Tibial artery (tissue), 4 donors: ENCODE data around the gene FBRSL1.

Experiments used
- DNase-seq, 2 donors: peaks; one replicate each; pipeline ENCODE4 v3.0.0-alpha.2; 2019
- H3K27ac ChIP-seq, 2 donors: fragments of 200-600 bp; sonication (generic) in 1 of 2; 1 replicate in 1 of 2; 2 replicates in 1 of 2; pipeline ENCODE4 v1.5.1; 2018 to 2019; ENCODE audit warnings: mild to moderate bottlenecking in 1 of 2
- H3K27me3 ChIP-seq, 2 donors: fragments of 200-600 bp; sonication (generic) in 1 of 2; one replicate each; pipeline versions ENCODE4 v1.5.1 to v1.6.0; 2016 to 2019
- H3K36me3 ChIP-seq, 3 donors: fragments of 200-600 bp; sonication (generic) in 2 of 3; one replicate each; pipeline ENCODE4 v1.5.1; 2016 to 2019; ENCODE audit warnings: mild to moderate bottlenecking in 2 of 3
- H3K4me1 ChIP-seq, 4 donors: fragments of 200-600 bp; sonication (generic) in 2 of 4; 1 replicate in 3 of 4; 2 replicates in 1 of 4; pipeline ENCODE4 v1.5.1; 2016 to 2019
- H3K4me3 ChIP-seq, 2 donors: fragments of 200-600 bp; sonication (generic) in 1 of 2; 1 replicate in 1 of 2; 2 replicates in 1 of 2; pipeline ENCODE4 v1.5.1; 2018 to 2019; ENCODE audit warnings: mild to moderate bottlenecking in 2 of 2
- H3K9me3 ChIP-seq, 3 donors: fragments of 200-600 bp; sonication (generic) in 1 of 3; one replicate each; pipeline ENCODE4 v1.5.1; 2016 to 2019
- intact Hi-C: fragments of 100-400 bp; cut with DNase I; formaldehyde crosslinking; loops from one replicate; pipeline ENCODE4 v1.15.0; 2023; ENCODE audit warnings: low total_unique reads
- TF ChIP-seq, protein P1 (sequence below), 2 experiments: fragments of 200-600 bp in 1 of 2; fragments of 450-650 bp in 1 of 2; IDR thresholded peaks; one replicate each; pipeline ENCODE4 v1.5.1; 2017 to 2019; ENCODE audit warnings: antibody characterized with exemption in 2 of 2, mild to moderate bottlenecking in 1 of 2, moderate library complexity in 1 of 2

The FBRSL1 gene

DNA sequence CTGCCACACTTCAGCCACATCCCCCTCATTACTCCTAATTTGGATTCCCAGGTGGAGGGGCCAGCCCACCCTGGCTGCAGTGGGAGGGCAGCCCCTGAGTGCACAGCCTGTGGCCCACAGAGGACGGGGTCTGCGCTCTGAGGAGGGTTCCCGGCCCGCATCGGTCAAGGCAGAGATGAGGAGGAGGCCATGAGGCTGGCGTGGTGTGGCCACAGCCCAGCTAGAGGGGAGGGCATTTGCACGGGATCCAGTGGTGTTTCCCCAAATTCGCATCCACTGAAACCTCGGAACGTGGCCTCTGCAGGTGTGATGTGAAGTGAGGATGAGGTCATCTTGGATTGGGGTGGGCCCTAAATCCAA is 38.1 kb upstream of the FBRSL1 start:
- TF ChIP-seq, protein P1, sequence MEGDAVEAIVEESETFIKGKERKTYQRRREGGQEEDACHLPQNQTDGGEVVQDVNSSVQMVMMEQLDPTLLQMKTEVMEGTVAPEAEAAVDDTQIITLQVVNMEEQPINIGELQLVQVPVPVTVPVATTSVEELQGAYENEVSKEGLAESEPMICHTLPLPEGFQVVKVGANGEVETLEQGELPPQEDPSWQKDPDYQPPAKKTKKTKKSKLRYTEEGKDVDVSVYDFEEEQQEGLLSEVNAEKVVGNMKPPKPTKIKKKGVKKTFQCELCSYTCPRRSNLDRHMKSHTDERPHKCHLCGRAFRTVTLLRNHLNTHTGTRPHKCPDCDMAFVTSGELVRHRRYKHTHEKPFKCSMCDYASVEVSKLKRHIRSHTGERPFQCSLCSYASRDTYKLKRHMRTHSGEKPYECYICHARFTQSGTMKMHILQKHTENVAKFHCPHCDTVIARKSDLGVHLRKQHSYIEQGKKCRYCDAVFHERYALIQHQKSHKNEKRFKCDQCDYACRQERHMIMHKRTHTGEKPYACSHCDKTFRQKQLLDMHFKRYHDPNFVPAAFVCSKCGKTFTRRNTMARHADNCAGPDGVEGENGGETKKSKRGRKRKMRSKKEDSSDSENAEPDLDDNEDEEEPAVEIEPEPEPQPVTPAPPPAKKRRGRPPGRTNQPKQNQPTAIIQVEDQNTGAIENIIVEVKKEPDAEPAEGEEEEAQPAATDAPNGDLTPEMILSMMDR (IDR thresholded peaks at IDR 0.05) = no peak
- Histone ChIP-seq H3K9me3 (no peaks in the 10 kb centered on the region), H3K4me3 (no peak overlapping the region), H3K4me1 (no peaks in the 10 kb centered on the region), H3K27ac (no peak overlapping the region), H3K36me3 (no peaks in the 10 kb centered on the region), H3K27me3 (peaks cover 0 to 75% of the 10 kb centered on the region in 2 donors)
- intact Hi-C loops = no loop called here
- no peak for DNase-seq

DNA sequence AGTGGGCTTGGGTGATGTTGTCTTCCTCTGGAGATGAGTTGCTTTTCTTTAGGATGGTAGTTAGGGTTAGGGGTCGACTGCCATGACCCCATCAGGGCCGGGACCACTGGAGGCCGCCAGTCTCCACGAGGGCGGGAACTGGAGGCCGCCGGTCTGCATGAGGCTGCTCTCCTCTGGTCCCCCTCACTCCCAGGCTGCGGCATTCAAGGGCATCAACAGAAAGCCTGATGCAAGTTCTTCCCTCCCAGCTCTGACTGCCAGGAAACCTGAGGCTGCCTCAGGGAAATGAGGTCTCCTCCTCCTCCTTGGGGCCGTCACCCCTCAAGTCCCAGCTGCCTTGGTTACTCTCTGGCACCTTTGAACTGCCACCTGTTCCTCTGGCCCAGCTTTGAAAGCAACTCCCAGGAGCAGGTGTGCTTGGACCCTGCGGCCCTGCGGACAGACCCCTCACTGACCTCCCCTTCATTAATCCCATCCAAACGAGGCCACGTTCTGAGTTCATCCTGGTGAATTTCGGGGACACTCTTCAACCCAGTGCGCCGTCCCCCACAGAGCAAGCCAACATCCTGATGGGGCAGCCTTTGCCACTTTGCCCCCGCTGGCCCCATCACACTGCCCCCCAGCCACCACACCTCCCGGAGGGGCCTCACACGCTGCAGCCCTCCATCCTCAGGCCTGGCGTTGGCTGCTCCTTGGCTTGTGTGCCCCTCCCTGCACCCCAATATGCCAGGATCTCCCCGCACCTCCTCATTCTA is 37.2 kb upstream of the FBRSL1 start:
- intact Hi-C loops = no loop called here
- no peaks in the 10 kb centered on the region for H3K9me3 ChIP-seq
- no peaks in the 10 kb centered on the region for H3K4me1 ChIP-seq
- no peak overlapping the region for H3K27ac ChIP-seq
- no peak overlapping the region for H3K4me3 ChIP-seq
- TF ChIP-seq, protein P1 (IDR thresholded peaks at IDR 0.05) = no peak
- H3K36me3 ChIP-seq = no peaks in the 10 kb centered on the region
- H3K27me3 ChIP-seq = peaks cover 0 to 71% of the 10 kb centered on the region in 2 donors
- no peak for DNase-seq

DNA sequence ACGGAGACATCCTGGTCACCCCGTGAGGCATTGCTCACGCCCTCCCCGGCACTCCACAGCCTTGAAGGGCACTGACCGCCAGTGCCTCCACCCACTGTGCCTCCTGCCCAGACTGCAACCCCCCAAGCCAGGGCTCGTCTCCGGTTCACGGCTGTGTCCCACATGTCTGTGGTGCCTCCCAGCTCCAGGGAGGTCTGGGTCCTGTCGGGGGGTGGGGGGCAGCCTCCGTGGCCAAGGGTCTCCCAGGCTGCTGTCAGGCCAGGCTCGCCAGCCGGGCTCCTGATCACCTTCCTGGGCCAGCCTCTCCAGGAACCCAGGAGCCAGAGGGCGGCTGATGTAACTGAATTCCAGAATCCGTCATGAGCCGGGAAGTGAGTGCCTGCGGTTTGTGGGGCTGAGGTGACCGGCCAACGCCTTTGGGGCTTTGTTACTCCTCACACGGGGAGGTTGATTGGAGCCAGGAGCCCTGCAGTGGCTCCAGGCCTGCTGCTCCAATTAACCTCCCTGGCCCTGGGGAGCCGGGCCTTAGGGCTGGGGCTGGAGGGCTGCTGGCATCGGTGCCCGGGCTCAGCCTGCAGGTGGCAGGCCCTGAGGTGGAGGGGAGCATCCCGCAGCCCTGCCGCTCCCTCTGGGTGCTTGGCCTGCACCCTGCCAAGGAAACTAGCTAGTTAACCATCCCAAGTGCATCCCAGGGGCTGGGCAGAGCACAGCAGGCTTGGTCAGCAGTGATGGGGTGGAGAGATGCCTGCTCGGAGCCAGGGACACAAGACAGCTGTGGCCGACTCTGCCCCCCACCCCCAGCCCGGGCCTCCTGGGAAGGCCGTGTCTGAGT is 36.4 kb upstream of the FBRSL1 start:
- Histone ChIP-seq H3K36me3 (no peaks in the 10 kb centered on the region), H3K27me3 (peaks cover 0 to 70% of the 10 kb centered on the region in 2 donors), H3K9me3 (no peaks in the 10 kb centered on the region), H3K4me1 (no peaks in the 10 kb centered on the region), H3K4me3 (no peak overlapping the region), H3K27ac (no peak overlapping the region)
- DNase-seq = no peak
- intact Hi-C loops = no loop called here
- TF ChIP-seq, protein P1 (IDR thresholded peaks at IDR 0.05) = no peak

DNA sequence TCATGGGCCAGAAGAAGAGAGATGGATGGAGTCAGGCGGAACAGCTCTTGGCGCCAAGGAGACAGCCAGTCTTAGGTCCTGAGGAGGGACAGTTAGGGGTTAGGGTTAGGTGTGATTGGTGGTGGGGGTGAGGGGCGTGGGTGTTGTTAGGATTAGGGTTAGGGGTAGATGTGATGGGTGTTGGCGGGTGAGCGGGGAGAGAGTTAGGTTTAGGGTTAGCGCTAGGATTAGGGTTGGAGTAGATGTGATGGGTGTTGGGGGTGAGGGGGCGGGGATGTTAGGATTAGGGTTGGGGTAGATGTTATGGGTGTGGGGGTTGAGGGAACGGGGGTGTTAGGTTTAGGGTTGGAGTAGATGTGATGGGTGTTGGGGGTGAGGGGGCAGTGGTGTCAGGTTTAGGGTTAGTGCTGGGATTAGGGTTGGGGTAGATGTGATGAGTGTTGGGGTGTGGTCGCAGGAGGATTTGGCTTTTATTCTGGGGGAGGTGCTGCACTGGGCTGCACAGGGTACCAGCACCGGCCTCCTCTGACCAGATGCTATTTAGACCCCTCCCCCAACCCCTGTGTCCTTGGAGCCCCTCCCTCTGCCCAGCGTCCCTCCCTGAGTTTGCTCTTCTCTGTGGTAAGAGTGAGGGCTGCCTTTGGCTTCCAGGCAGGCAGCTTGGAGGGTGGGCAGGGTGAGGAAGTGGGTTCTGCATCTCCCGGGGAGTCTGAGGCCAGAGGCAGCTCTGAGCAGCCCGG is 35.6 kb upstream of the FBRSL1 start:
- H3K27ac ChIP-seq = no peak overlapping the region
- H3K4me1 ChIP-seq = no peaks in the 10 kb centered on the region
- no peak for DNase-seq
- H3K4me3 ChIP-seq = no peak overlapping the region
- H3K27me3 ChIP-seq = peaks cover 0 to 77% of the 10 kb centered on the region in 2 donors
- intact Hi-C loops = no loop called here
- TF ChIP-seq, protein P1 (IDR thresholded peaks at IDR 0.05) = no peak
- no peaks in the 10 kb centered on the region for H3K9me3 ChIP-seq
- no peaks in the 10 kb centered on the region for H3K36me3 ChIP-seq

DNA sequence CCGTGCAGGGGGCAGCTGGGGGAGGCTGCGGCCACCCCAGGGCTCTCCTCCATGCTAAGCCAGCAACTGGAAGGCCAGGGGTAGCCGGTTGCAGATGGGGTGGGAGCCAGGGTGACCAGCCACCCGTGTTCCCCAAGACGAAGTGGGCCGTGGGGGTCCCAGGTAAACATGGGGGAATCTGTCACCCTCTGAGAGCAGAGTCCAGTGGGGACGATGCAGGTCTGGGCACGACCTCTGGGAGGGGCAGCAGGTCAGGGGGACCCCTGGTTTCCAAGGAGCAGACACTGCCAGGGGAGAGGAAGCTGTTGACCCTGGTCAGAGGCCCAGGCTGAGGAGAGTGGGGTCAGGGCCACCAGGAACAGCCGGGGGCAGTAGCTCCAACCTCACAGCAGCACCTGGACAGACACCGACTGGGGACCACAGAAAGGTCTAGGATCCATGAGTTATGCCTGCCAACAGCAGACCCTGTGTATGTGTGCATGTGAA is 35.0 kb upstream of the FBRSL1 start:
- intact Hi-C loops = no loop called here

More for the DNA sequence above, 35.0 kb upstream of the FBRSL1 start:
- Histone ChIP-seq H3K4me3 (no peak overlapping the region), H3K9me3 (no peaks in the 10 kb centered on the region), H3K4me1 (no peaks in the 10 kb centered on the region), H3K27ac (no peak overlapping the region), H3K36me3 (no peaks in the 10 kb centered on the region), H3K27me3 (peaks cover 0 to 74% of the 10 kb centered on the region in 2 donors)
- no peak for DNase-seq
- TF ChIP-seq, protein P1 (IDR thresholded peaks at IDR 0.05) = no peak
